GM18526 (cell line): ENCODE data around the gene HTRA3.

Experiments
- POLR2A ChIP-seq: IDR thresholded peaks from 3 replicates; pipeline ENCODE4 v1.6.1; 2011; ENCODE audit not compliant: insufficient read length; ENCODE audit errors: extremely low read depth

The HTRA3 gene

DNA sequence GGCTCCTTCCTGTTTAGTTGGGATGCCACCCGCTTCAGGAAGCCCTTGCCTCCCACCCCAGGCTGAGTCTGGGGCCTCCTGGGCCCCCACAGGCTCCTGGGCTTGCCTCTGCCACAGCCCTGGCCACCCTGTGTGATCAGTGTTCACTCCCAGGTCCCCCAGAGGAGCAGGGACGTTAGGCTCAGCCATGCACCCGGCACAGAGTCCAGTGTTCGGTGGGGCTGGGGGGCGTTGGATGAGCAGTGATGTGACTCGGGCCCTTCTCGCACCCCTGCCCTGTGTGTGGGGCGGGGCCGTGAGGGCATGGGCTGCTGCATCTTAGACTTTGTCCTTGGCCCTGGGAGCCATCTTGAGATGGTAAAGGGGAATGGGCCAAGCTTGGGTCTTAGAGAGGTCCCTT lies 29.9 kb upstream of the HTRA3 start:
- no peak for TF ChIP-seq POLR2A

DNA sequence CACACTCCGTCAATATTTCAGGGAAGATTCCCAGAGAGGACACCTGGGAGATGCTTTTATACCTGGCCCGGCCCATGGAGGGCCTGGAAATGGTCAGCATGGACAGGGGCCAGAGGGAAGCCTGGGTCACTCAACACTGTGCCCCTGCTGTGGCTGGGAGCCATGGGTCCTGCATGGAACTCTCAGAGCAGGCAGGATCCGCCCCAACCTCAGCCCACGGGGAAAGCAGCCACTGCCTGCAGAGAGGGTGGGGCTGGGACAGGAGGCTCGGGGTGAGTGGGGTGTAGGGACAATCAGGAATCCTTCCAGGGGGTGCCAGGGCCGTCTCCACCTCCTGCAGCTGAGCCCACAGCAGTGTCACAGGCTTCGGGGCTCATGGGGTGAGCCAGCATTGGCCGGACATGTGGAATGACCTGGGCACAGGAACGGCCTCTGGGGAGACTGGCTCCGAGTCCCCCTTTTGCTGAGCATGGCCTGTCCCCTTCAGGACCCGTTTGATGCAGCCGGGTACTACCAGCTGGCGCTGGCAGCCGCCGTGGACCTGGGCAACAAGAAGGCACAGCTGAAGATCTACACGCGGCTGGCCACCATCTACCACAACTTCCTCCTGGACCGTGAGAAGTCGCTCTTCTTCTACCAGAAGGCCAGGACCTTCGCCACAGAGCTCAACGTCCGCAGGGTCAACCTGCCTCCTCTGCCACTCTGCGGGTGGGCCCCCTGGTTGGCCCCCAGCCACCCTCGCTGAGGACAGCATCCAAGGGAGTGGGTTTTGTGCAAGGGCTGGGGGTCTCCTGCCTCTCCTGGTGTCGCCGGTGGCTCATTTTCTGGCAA lies 29.1 kb upstream of the HTRA3 start:
- TF ChIP-seq POLR2A: no peak

DNA sequence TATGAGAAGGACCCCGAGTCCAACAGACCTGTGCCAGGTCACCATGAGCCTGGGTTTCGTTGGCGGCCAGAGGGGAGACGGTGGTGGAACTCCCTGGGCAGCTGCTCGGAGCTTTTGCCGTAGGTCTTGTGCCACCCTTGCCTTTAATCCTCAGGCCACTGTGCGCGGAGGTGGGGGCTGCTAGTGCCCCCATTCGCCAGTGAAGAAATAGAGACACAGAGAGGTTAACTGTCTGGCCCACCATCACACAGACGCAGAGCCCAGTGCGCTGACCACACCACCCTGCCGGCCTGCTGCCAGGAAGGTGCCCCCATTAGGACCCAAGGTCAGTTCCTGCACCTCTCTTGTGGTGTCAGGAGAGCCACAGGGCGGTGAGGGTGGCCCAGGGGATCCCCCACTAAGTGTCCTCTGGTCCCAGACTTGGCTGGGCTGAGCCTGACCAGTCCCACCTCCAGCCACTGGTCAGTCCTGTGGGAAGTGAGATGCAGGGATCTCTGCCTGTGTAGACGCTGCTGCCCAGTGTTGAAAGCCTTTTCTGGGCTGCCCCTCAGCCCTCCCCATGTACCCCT lies 28.3 kb upstream of the HTRA3 start:
- no peak for TF ChIP-seq POLR2A

DNA sequence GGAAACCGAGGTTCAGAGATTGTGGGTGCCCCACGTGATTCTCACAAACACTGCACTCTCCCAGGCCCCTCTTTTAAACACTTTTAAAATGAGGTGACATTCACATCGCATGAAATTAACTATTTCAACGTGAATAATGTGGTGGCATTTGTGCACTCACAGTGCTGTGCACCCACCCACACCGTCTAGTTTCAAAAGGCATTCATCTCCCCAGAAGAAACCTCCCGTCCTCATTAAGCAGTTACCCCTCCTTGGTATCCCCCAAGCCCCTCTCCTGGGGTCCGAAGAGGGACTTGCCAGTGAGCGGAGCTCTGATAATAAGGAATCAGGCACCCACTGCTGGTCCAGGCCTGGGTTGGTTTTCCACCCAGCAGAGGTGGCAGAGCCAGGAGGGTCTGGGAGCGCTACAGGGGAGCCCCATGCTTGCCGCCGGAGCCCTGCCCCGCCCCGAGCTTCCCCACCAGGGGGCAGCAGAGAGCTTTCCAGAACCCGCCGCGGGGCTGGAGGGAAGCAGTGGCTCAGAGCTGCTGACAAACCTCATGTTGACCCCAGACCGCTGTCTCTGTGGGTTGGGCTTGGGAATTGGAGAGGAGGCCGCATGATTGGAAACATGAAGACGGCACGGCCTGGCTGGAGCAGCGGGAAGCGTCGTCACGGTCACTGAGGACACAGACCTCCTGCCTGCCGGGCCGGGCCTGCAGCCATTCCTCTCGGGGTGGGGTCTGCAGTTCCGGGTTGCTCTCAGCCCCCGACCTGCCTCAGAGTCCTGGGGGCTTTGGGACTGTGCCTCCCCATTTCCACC lies 27.5 kb upstream of the HTRA3 start:
- TF ChIP-seq POLR2A: no peak

GRCh38 chr4:8242782-8243560 lies 26.6 kb upstream of the HTRA3 start:
- no peak for TF ChIP-seq POLR2A

GRCh38 chr4:8244001-8244757 lies 25.4 kb upstream of the HTRA3 start:
- TF ChIP-seq POLR2A: no peak

GRCh38 chr4:8244931-8245460 lies 24.6 kb upstream of the HTRA3 start:
- no peak for TF ChIP-seq POLR2A

DNA sequence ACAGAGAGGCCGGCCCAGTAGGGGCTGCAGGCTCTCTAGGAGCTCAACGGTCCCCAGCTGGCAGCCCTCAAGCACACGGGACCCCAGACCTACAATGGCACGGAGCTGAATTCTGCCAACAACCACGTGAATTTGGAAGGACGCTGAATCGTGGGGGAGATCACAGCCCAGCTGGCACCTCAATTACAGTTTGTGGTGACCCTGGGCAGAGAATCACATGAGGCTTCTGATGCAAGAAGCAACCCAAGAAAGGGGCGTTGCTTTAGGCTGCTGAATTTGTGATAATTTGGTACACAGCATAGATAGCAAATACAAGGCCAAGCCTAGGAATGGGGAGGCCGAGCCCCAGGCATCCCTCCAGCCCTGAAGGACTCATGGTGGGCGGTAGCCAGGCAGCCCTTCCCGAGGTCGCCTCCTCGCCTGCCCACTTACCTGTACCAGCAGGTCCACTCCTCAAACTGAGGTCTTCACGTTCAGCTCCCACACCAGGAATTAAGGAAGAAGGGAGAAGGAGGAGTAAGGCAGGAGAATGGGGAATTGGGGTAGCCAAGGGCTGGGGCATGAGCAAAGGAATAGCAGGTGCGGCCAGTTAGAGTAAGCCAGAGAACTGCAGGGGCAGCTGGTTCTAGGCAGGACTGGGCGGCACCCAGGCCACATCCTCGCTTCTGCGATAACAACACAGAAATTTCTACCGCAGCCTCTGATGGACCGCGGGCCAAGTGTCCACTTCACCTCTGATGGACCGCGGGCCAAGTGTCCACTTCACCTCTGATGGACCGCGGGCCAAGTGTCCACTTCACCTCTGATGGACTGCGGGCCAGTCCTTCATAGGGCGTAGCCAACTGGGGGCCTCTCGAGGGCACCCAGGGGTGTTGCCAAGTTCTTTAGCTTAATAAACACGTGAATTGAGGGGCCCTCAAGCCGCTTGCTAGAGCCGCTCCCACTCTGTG lies 23.4 kb upstream of the HTRA3 start:
- no peak for TF ChIP-seq POLR2A

- TF ChIP-seq POLR2A: no peak
These were observed 22.3 kb upstream of the HTRA3 start for GRCh38 chr4:8247047-8247930.

DNA sequence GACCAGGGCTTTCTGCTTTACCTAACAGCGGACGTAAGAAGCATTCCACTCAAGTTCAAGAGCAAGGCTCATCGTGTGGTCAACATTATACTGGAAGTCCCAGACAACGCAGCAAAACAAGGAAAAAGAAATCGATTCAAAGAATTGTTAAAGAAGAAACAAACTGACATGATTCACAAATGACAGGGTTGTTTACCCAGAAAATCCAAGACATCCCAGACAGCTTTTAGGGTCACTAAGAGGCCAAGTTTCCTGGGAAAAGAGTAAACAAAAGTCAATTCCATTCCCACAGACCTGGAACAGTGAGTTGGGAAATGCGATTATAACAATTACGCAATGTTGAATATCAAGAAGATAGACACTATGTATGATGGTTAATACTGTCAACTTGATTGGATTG lies 21.5 kb upstream of the HTRA3 start:
- TF ChIP-seq POLR2A: no peak

- no peak for TF ChIP-seq POLR2A
These were observed 19.3 kb upstream of the HTRA3 start for GRCh38 chr4:8250227-8250626.

DNA sequence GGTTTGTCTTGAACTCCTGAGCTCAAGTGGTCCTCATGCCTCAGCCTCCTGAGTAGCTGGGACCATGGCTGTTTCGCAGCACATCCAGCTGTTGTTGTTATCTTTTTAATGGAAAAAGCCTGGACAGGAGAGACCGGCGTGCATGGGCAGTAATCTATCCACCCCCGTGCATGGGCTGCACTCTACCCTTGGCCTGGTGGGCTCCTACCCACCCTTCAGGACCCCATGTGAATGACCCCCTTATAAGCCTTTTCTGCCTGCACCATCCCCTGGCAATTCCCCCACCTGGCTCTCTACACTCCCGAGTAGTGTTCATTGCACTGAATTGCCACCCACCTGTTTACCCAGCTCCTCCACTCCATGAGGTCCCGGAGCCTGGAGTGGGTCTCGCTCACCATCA lies 18.9 kb upstream of the HTRA3 start:
- no peak for TF ChIP-seq POLR2A
